Coronary artery (tissue), 2 donors: ENCODE results near the gene JAK1.

Source experiments
- DNase-seq: peaks from one replicate; pipeline ENCODE4 v3.0.0-alpha.2; 2017; ENCODE audit warnings: low spot score
- H3K27ac ChIP-seq, 2 donors: fragments of 200-600 bp; sonication (generic); one replicate each; pipeline ENCODE4 v1.5.1; 2016 to 2019
- H3K4me3 ChIP-seq: fragments of 200-600 bp; sonication (generic); 2 replicates; pipeline ENCODE4 v1.5.1; 2016; ENCODE audit warnings: mild to moderate bottlenecking, moderate library complexity
- CTCF ChIP-seq: fragments of 200-600 bp; sonication (generic); IDR thresholded peaks from one replicate; pipeline ENCODE4 v1.5.1; 2019; ENCODE audit warnings: antibody characterized with exemption

Gene JAK1

GRCh38 chr1:64986903-64987871, 20.8 kb upstream of the JAK1 start:
- H3K27ac ChIP-seq: peak overlapping the region in 1 of 2 donors; percentile 8
- no peak for TF ChIP-seq CTCF
- no peak for DNase-seq
- no peak overlapping the region for H3K4me3 ChIP-seq

- Histone ChIP-seq H3K4me3 (no peak overlapping the region), H3K27ac (no peak overlapping the region)
- no peak for DNase-seq
- no peak for TF ChIP-seq CTCF
These were observed 18.4 kb upstream of the JAK1 start for GRCh38 chr1:64984737-64985136.

- no peak overlapping the region for H3K27ac ChIP-seq
- DNase-seq: no peak
- H3K4me3 ChIP-seq: no peak overlapping the region
- no peak for TF ChIP-seq CTCF
These were observed 17.8 kb upstream of the JAK1 start for GRCh38 chr1:64984106-64984505.

- Histone ChIP-seq H3K27ac (no peak overlapping the region), H3K4me3 (no peak overlapping the region)
- DNase-seq: no peak
- TF ChIP-seq CTCF: no peak
These were observed 16.8 kb upstream of the JAK1 start for GRCh38 chr1:64983110-64983509.

GRCh38 chr1:64981601-64982533, 15.5 kb upstream of the JAK1 start:
- TF ChIP-seq CTCF: no peak
- DNase-seq: no peak
- H3K4me3 ChIP-seq: no peak overlapping the region
- H3K27ac ChIP-seq: no peak overlapping the region

GRCh38 chr1:64980745-64981600, 14.6 kb upstream of the JAK1 start:
- no peak overlapping the region for H3K4me3 ChIP-seq
- no peak for TF ChIP-seq CTCF
- no peak overlapping the region for H3K27ac ChIP-seq
- DNase-seq: no peak
